Pancreas (tissue), 10 donors: ENCODE data around the gene SHOX. TPM values are rescaled to one million over a fixed set of nuclear protein-coding genes. Genes with fewer than 3 reads are reported as not detected.
A peak's percentile ranks its signal among the peaks of the same experiment; 100 is the strongest.
"Not testable (repeated sequence)": the region's sequence is repeated elsewhere in the genome, so short reads cannot be mapped to it uniquely, and the experiment has no call there.

ENCODE experiments used
- ATAC-seq, 4 donors: fragments of 200-7000 bp; cut with Tn5 transposase; one replicate each; pipeline versions ENCODE4 v1.8.0 to v1.9.1; 2020; ENCODE audit warnings: mild to moderate bottlenecking in 4 of 4, moderate library complexity in 4 of 4
- DNase-seq, 6 donors: peaks; one replicate each; pipeline ENCODE4 v3.0.0-alpha.2; 2020
- FAIRE-seq: peaks from 2 replicates; lab custom pipeline; 2012; peaks lifted over from hg19 to GRCh38; lab: Jason Lieb, UNC
- H3K27ac ChIP-seq, 4 donors: fragments of 200-600 bp; sonication (generic); 1 replicate in 3 of 4; 2 replicates in 1 of 4; pipeline versions ENCODE4 v1.5.0 to v1.8.0; 2020
- H3K27me3 ChIP-seq, 4 donors: fragments of 200-600 bp; one replicate each; pipeline ENCODE4 v1.8.0; 2021
- H3K36me3 ChIP-seq, 3 donors: fragments of 200-600 bp; sonication (generic) in 1 of 3; one replicate each; pipeline versions ENCODE4 v1.5.0 to v1.8.0; 2020 to 2021
- H3K4me1 ChIP-seq, 3 donors: fragments of 200-600 bp; one replicate each; pipeline ENCODE4 v1.8.0; 2021
- H3K4me3 ChIP-seq, 4 donors: fragments of 200-600 bp; sonication (generic) in 2 of 4; one replicate each; pipeline versions ENCODE4 v1.5.0 to v1.8.0; 2020 to 2021
- H3K9me3 ChIP-seq, 4 donors: fragments of 200-600 bp; one replicate each; pipeline ENCODE4 v1.8.0; 2021
- WGBS, 2 donors: extraction: QIAGEN DNeasy Blood & Tissue Kit; methylation state at CpG; one replicate each; pipeline ENCODE4 v1.1.7; 2013; 5-methylcytosine and 5-hydroxymethylcytosine counted together
- intact Hi-C, 3 donors: fragments of 100-400 bp; cut with DNase I; formaldehyde crosslinking; loops; one replicate each; pipeline versions ENCODE4 v1.11.1 to v1.14.2; 2022
- polyA plus RNA-seq, 2 donors: library from polyadenylated mRNA; stranded (reverse); fragments of 200-250 nt; gene quantifications; one replicate each; pipeline ENCODE4 v1.2.3, GENCODE V29; 2013
- total RNA-seq, 6 donors: library from RNA; stranded (reverse); fragmentation: NEBNext Ultra II Directional in 4 of 6; extraction: Animal tissue kit (Norgen Biotek cat#: 25700) in 4 of 6; gene quantifications; one replicate each; pipeline versions ENCODE4 v1.2.1 to v1.2.4, GENCODE V29; 2021 to 2023
- TF ChIP-seq, protein P1 (sequence below), 4 donors: fragments of 200-600 bp; sonication (generic) in 3 of 4; IDR thresholded peaks; one replicate each; pipeline versions ENCODE4 v1.5.0 to v1.8.0; 2021; ENCODE audit warnings: antibody characterized with exemption in 4 of 4
- donor health status: healthy with polysubstance abuse.
- donor health status: DM: no; HTN: no; CAD: no; lungs with moderate emphysema.
- donor health status: DM: no; HTN: no; CAD: no.
- donor health status: control.
- donor health status: control.
- donor health status: Bipolar disorder and iron deficiency.
- donor health status: DM: yes; HTN: yes; CAD: no.
- donor health status: DM: no; HTN: no; CAD: no.
- donor health status: DM: no; HTN: no; CAD: no.
- donor health status: DM: yes; HTN: yes; CAD: no.

Gene SHOX
- total and polyA plus RNA-seq, 8 donors, result not detected

DNA sequence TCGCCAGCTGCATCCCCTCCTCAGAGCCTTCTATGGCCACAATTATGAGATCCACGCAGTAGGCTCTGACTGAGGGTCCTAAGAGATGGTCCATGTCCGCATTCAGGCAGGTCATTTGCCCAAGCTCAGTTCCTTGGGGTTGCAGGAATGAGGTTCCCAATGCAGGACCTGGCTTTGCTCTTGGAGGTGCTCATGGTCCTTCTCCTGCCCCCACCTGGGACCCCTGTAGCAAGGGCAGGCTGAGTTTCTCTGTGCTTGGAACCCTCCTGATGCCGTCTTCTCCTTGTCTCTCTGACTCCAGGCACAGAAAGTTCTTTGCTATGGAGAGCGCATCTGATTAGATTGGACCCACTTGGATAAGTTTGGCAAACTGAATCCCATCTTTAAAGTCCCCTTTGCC is 16.5 kb upstream of the SHOX start:
- no peaks in the 10 kb centered on the region for H3K36me3 ChIP-seq
- TF ChIP-seq, protein P1, sequence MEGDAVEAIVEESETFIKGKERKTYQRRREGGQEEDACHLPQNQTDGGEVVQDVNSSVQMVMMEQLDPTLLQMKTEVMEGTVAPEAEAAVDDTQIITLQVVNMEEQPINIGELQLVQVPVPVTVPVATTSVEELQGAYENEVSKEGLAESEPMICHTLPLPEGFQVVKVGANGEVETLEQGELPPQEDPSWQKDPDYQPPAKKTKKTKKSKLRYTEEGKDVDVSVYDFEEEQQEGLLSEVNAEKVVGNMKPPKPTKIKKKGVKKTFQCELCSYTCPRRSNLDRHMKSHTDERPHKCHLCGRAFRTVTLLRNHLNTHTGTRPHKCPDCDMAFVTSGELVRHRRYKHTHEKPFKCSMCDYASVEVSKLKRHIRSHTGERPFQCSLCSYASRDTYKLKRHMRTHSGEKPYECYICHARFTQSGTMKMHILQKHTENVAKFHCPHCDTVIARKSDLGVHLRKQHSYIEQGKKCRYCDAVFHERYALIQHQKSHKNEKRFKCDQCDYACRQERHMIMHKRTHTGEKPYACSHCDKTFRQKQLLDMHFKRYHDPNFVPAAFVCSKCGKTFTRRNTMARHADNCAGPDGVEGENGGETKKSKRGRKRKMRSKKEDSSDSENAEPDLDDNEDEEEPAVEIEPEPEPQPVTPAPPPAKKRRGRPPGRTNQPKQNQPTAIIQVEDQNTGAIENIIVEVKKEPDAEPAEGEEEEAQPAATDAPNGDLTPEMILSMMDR (IDR thresholded peaks at IDR 0.05), result no peak
- FAIRE-seq (no peak), DNase-seq (no peak), ATAC-seq (no peak)
- H3K4me3 ChIP-seq, result no peak overlapping the region
- no peak overlapping the region for H3K27ac ChIP-seq
- H3K27me3 ChIP-seq, result peaks cover 0 to 7% (median 0%) of the 10 kb centered on the region in 4 donors
- intact Hi-C loops, result no loop called here
- WGBS, 2 donors, result 65 to 71% methylated on average over 5 of the region's 5 CpGs
- no peaks in the 10 kb centered on the region for H3K9me3 ChIP-seq
- no peaks in the 10 kb centered on the region for H3K4me1 ChIP-seq

GRCh38 chrX:617401-617800 is 13.2 kb upstream of the SHOX start:
- Histone ChIP-seq H3K36me3 (no peaks in the 10 kb centered on the region), H3K9me3 (no peaks in the 10 kb centered on the region), H3K4me1 (no peaks in the 10 kb centered on the region), H3K27ac (no peak overlapping the region), H3K4me3 (no peak overlapping the region), H3K27me3 (peaks cover 0 to 15% (median 0%) of the 10 kb centered on the region in 4 donors)
- TF ChIP-seq, protein P1 (IDR thresholded peaks at IDR 0.05), result no peak
- ATAC-seq (no peak), FAIRE-seq (no peak), DNase-seq (no peak)
- 36 to 38% methylated on average over 7 of the region's 7 CpGs for WGBS, 2 donors
- intact Hi-C loops, result no loop called here

- no peak for DNase-seq
- TF ChIP-seq, protein P1 (IDR thresholded peaks at IDR 0.05), result no peak
- intact Hi-C loops, result no loop called here
- WGBS, 2 donors, result 45 to 58% methylated on average over 8 of the region's 8 CpGs
- ATAC-seq, result no peak
- Histone ChIP-seq H3K9me3 (no peaks in the 10 kb centered on the region), H3K4me1 (no peaks in the 10 kb centered on the region), H3K27me3 (peaks cover 0 to 15% (median 0%) of the 10 kb centered on the region in 4 donors), H3K36me3 (no peaks in the 10 kb centered on the region), H3K27ac (no peak overlapping the region), H3K4me3 (no peak overlapping the region)
- FAIRE-seq, result no peak
Observed at GRCh38 chrX:617891-618290, 12.7 kb upstream of the SHOX start.

- FAIRE-seq, H3K36me3 ChIP-seq, H3K4me1 ChIP-seq, DNase-seq, H3K27ac ChIP-seq, H3K4me3 ChIP-seq, H3K9me3 ChIP-seq, ATAC-seq, intact Hi-C loops: not testable (repeated sequence)
- H3K27me3 ChIP-seq, result peaks cover 0 to 15% (median 0%) of the 10 kb centered on the region in 4 donors
Observed at GRCh38 chrX:618304-618703, 12.3 kb upstream of the SHOX start.

GRCh38 chrX:618761-619450 is 11.7 kb upstream of the SHOX start:
- no peak for ATAC-seq
- intact Hi-C loops, result no loop called here
- TF ChIP-seq, protein P1 (IDR thresholded peaks at IDR 0.05), result no peak
- Histone ChIP-seq H3K36me3 (no peaks in the 10 kb centered on the region), H3K9me3 (no peaks in the 10 kb centered on the region), H3K4me1 (no peaks in the 10 kb centered on the region), H3K27ac (no peak overlapping the region), H3K27me3 (peaks cover 0 to 17% (median 0%) of the 10 kb centered on the region in 4 donors), H3K4me3 (no peak overlapping the region)
- no peak for FAIRE-seq
- DNase-seq, result peak in 1 of 6 donors; percentile 65
- WGBS, 2 donors, result 7 to 10% methylated on average over 48 to 54 of the region's 54 CpGs
